GM23338 (cell line): ENCODE data around the gene DLL1. TPM values are rescaled to one million over a fixed set of nuclear protein-coding genes. Genes with fewer than 3 reads are reported as not detected.
A peak's percentile ranks its signal among the peaks of the same experiment; 100 is the strongest.

Experiments used
- ATAC-seq: fragments of 200-7000 bp; cut with Tn5 transposase; 3 replicates; pipeline ENCODE4 v1.9.1; 2020
- DNase-seq: peaks from one replicate; pipeline ENCODE4 v3.0.0-alpha.2; 2015; ENCODE audit warnings: low spot score
- H2AFZ ChIP-seq: fragments of 200-600 bp; sonication (generic); 2 replicates; pipeline ENCODE4 v1.8.0; 2016; ENCODE audit warnings: antibody characterized with exemption, mild to moderate bottlenecking, moderate library complexity
- H3F3A ChIP-seq: fragments of 200-600 bp; sonication (generic); replicated peaks from 2 replicates; pipeline ENCODE4 v1.8.0; 2017; ENCODE audit warnings: antibody characterized with exemption, mixed run types, low read depth
- H3K27ac ChIP-seq: fragments of 200-600 bp; sonication (generic); 2 replicates; pipeline ENCODE4 v1.6.1; 2016; ENCODE audit warnings: low read depth
- H3K27me3 ChIP-seq: fragments of 200-600 bp; sonication (generic); 2 replicates; pipeline ENCODE4 v1.8.0; 2016; ENCODE audit warnings: mild to moderate bottlenecking, mixed run types, moderate library complexity; ENCODE audit not compliant: insufficient read depth
- H3K36me3 ChIP-seq: fragments of 200-600 bp; sonication (generic); 2 replicates; pipeline ENCODE4 v1.8.0; 2016; ENCODE audit warnings: mild to moderate bottlenecking; ENCODE audit not compliant: insufficient read depth
- H3K4me1 ChIP-seq: fragments of 200-600 bp; sonication (generic); 2 replicates; pipeline ENCODE4 v1.8.0; 2016; ENCODE audit warnings: mild to moderate bottlenecking, moderate library complexity; ENCODE audit not compliant: insufficient read depth
- H3K4me2 ChIP-seq: fragments of 200-600 bp; sonication (generic); 2 replicates; pipeline ENCODE4 v1.7.1; 2017; ENCODE audit warnings: mixed run types
- H3K4me3 ChIP-seq: fragments of 200-600 bp; sonication (generic); 2 replicates; pipeline ENCODE4 v1.6.1; 2016; ENCODE audit warnings: mixed run types
- H3K79me2 ChIP-seq: fragments of 200-600 bp; sonication (generic); replicated peaks from 2 replicates; pipeline ENCODE4 v1.8.0; 2017; ENCODE audit warnings: mild to moderate bottlenecking; ENCODE audit not compliant: insufficient read depth
- H3K9me2 ChIP-seq: fragments of 200-600 bp; sonication (generic); 2 replicates; pipeline ENCODE4 v1.8.0; 2017; ENCODE audit not compliant: insufficient read depth
- H4K20me1 ChIP-seq: fragments of 200-600 bp; sonication (generic); replicated peaks from 2 replicates; pipeline ENCODE4 v1.8.0; 2017; ENCODE audit warnings: mild to moderate bottlenecking; ENCODE audit not compliant: insufficient read depth
- H3K27ac Mint-ChIP-seq: 2 replicates; pipeline ENCODE4 v1.8.0; 2020; ENCODE audit warnings: inconsistent platforms, mild to moderate bottlenecking, moderate library complexity, mixed read lengths
- H3K27me3 Mint-ChIP-seq: 3 replicates; pipeline ENCODE4 v1.8.0; 2022; ENCODE audit warnings: low read depth, mild to moderate bottlenecking, moderate library complexity, mixed read lengths, inconsistent platforms; ENCODE audit not compliant: insufficient read depth, poor library complexity
- H3K36me3 Mint-ChIP-seq: 3 replicates; pipeline ENCODE4 v1.8.0; 2021; ENCODE audit warnings: low read depth, mild to moderate bottlenecking, inconsistent platforms, moderate library complexity, mixed read lengths
- H3K4me1 Mint-ChIP-seq: 3 replicates; pipeline ENCODE4 v1.8.0; 2020; ENCODE audit warnings: mild to moderate bottlenecking, inconsistent platforms, mixed read lengths
- H3K4me3 Mint-ChIP-seq: 3 replicates; pipeline ENCODE4 v1.8.0; 2021; ENCODE audit warnings: moderate library complexity, mild to moderate bottlenecking, inconsistent platforms, mixed read lengths
- H3K9me3 Mint-ChIP-seq: 3 replicates; pipeline ENCODE4 v1.8.0; 2020; ENCODE audit warnings: moderate library complexity, mild to moderate bottlenecking, inconsistent platforms, mixed read lengths
- CREB1 ChIP-seq: fragments of 250-450 bp; sonication (Bioruptor Pico); IDR thresholded peaks from 2 replicates; pipeline ENCODE4 v1.5.0; 2020; ENCODE audit warnings: low read depth, mild to moderate bottlenecking, moderate library complexity
- CTCF ChIP-seq, 2 experiments: fragments of 200-600 bp in 1 of 2; sonication (generic) in 1 of 2; conservative IDR thresholded peaks; 2 replicates each; pipeline versions ENCODE4 v1.5.1 to v1.6.1; 2016 to 2017; ENCODE audit warnings: antibody characterized with exemption in 2 of 2, low read depth in 2 of 2, mild to moderate bottlenecking in 2 of 2, moderate library complexity in 1 of 2
- ETS1 ChIP-seq: IDR thresholded peaks from 2 replicates; pipeline ENCODE4 v1.6.1; 2016; ENCODE audit warnings: antibody characterized with exemption
- EZH2 ChIP-seq: fragments of 200-600 bp; sonication (generic); IDR thresholded peaks from one replicate; pipeline ENCODE4 v1.8.0; 2017; ENCODE audit warnings: antibody characterized with exemption, mild to moderate bottlenecking, low read depth; ENCODE audit not compliant: unreplicated experiment
- EZH2phosphoT487 ChIP-seq: fragments of 200-600 bp; sonication (generic); IDR thresholded peaks from one replicate; pipeline ENCODE4 v1.8.1; 2018; ENCODE audit warnings: antibody characterized with exemption; ENCODE audit not compliant: unreplicated experiment
- JUNB ChIP-seq: IDR thresholded peaks from one replicate; pipeline ENCODE4 v1.6.1; 2016; ENCODE audit warnings: antibody characterized with exemption; ENCODE audit not compliant: unreplicated experiment
- NANOG ChIP-seq: IDR thresholded peaks from 2 replicates; pipeline ENCODE4 v1.6.1; 2016; ENCODE audit warnings: antibody characterized with exemption, borderline replicate concordance
- POLR2AphosphoS5 ChIP-seq: IDR thresholded peaks from 2 replicates; pipeline ENCODE4 v1.6.1; 2016; ENCODE audit warnings: antibody characterized with exemption, low read depth
- REST ChIP-seq: IDR thresholded peaks from one replicate; pipeline ENCODE4 v1.6.1; 2018; ENCODE audit warnings: antibody characterized with exemption; ENCODE audit not compliant: unreplicated experiment
- STAT1 ChIP-seq: IDR thresholded peaks from one replicate; pipeline ENCODE4 v1.6.1; 2016; ENCODE audit warnings: antibody characterized with exemption; ENCODE audit not compliant: unreplicated experiment
- ZNF114 ChIP-seq: fragments of 250-450 bp; sonication (Bioruptor Pico); IDR thresholded peaks from 2 replicates; pipeline ENCODE4 v1.5.0; 2020; ENCODE audit warnings: mild to moderate bottlenecking, moderate library complexity
- ZNF331 ChIP-seq: fragments of 250-450 bp; sonication (Bioruptor Pico); IDR thresholded peaks from 2 replicates; pipeline ENCODE4 v1.5.0; 2020; ENCODE audit warnings: low read depth, mild to moderate bottlenecking, moderate library complexity
- ZNF462 ChIP-seq: fragments of 250-450 bp; sonication (Bioruptor Pico); IDR thresholded peaks from 2 replicates; pipeline ENCODE4 v1.5.0; 2020; ENCODE audit warnings: mild to moderate bottlenecking, moderate library complexity
- polyA plus RNA-seq: library from polyadenylated mRNA; unstranded; fragments of >200 nt; fragmentation: Nextera tagmentation; extraction: Ambion mirVana; gene quantifications from 2 replicates; pipeline ENCODE4 v1.2.1, GENCODE V29; 2016
- total RNA-seq: library from RNA; depleted of rRNA; stranded (reverse); fragments of >200 nt; shearing (Covaris generic); gene quantifications from 2 replicates; pipeline ENCODE4 v1.2.3, GENCODE V29; 2014

The DLL1 gene
- total and polyA plus RNA-seq, 2 experiments from 2014 or later: 2.2 to 4.6 TPM

- Histone ChIP-seq H4K20me1 (no peaks in the 10 kb centered on the region), H3K4me1 (no peaks in the 10 kb centered on the region), H3K4me3 (no peak overlapping the region), H2AFZ (peak overlapping the region; percentile 80), H3K27ac (no peak overlapping the region), H3F3A (no peaks in the 10 kb centered on the region), H3K36me3 (no peaks in the 10 kb centered on the region), H3K27me3 (no peaks in the 10 kb centered on the region), H3K9me2 (no peaks in the 10 kb centered on the region), H3K4me2 (no peak overlapping the region), H3K79me2 (no peaks in the 10 kb centered on the region)
- H3K36me3 Mint-ChIP-seq: no peaks in the 10 kb centered on the region; the same call in 2 of the 3 replicates
- ATAC-seq (0 out of 3 replicates have a peak, but pooled peaks have one; percentile 27), DNase-seq (no peak)
- no peak overlapping the region for H3K4me3 Mint-ChIP-seq
- no peak overlapping the region for H3K27ac Mint-ChIP-seq
- peaks cover 9% of the 10 kb centered on the region for H3K4me1 Mint-ChIP-seq
- TF ChIP-seq ZNF462 (CRISPR knock-in tag) (no peak), ZNF114 (CRISPR knock-in tag) (no peak), NANOG (no peak), POLR2AphosphoS5 (no peak), JUNB (no peak), STAT1 (no peak), ETS1 (no peak), EZH2 (no peak), CREB1 (CRISPR knock-in tag) (no peak), EZH2phosphoT487 (no peak), REST (no peak), CTCF (conservative IDR thresholded peaks at IDR 0.05; ENCODE audit: low read depth in 2 of 2) (no peak), ZNF331 (CRISPR knock-in tag) (no peak)
- H3K27me3 Mint-ChIP-seq: peaks cover 9% of the 10 kb centered on the region
- no peaks in the 10 kb centered on the region for H3K9me3 Mint-ChIP-seq
These were observed 28.3 kb downstream of the DLL1 start for GRCh38 chr6:170262489-170263088.
